HCT116 (cell line): ENCODE results near the gene CRX. TPM values are rescaled to one million over a fixed set of nuclear protein-coding genes. Genes with fewer than 3 reads are reported as not detected.

ENCODE experiments used
- ATAC-seq: fragments of 200-7000 bp; cut with Tn5 transposase; 2 replicates; pipeline ENCODE4 v1.9.1; 2020; ENCODE audit warnings: mild to moderate bottlenecking, moderate library complexity
- BruUV-seq: library from RNA; stranded (reverse); fragments of 400-500 nt; replicated peaks from 2 replicates; lab custom pipeline; 2021; lab: Mats Ljungman, UMichigan
- CTCF ChIA-PET: fragments of 300-600 bp; sonication (Branson Sonifier 250); formaldehyde crosslinking; loops from one replicate; lab custom pipeline; 2021; ENCODE audit warnings: antibody characterized with exemption; lab: Charles Lee
- POLR2A ChIA-PET: fragments of 300-600, 350-600 bp; sonication (Branson Sonifier 250); formaldehyde crosslinking; loops from one replicate; lab custom pipeline; 2021; ENCODE audit warnings: antibody characterized with exemption; lab: Charles Lee
- RAD21 ChIA-PET, 2 experiments: fragments of 300-600 bp; sonication (Branson Sonifier 250); formaldehyde crosslinking; loops; one replicate each; lab custom pipeline; 2023; ENCODE audit warnings: low total read pairs in 2 of 2; ENCODE audit not compliant: uncharacterized antibody in 2 of 2, unreplicated experiment in 2 of 2, low non-redundant PET in 1 of 2; lab: Charles Lee
- DNase-seq: peaks from one replicate; pipeline ENCODE4 v3.0.0-alpha.2; 2010; ENCODE audit warnings: low read depth, low spot score
- H2AFZ ChIP-seq: fragments of 200-600 bp; shearing (Covaris generic), sonication (generic); 2 replicates; pipeline ENCODE4 v1.6.1; 2017; ENCODE audit warnings: low read depth, mixed run types, mixed read lengths, antibody characterized with exemption, low read length; ENCODE audit not compliant: poor library complexity, severe bottlenecking
- H3K27ac ChIP-seq: 2 replicates; pipeline ENCODE4 v1.5.1; 2012; ENCODE audit warnings: low read depth, low read length
- H3K27me3 ChIP-seq: fragments of 200-600 bp; sonication (generic); 2 replicates; pipeline ENCODE4 v1.6.1; 2016; ENCODE audit warnings: mixed run types, low read length, mixed read lengths; ENCODE audit not compliant: insufficient read depth
- H3K36me3 ChIP-seq, 2 experiments: fragments of 200-500 bp in 1 of 2; fragments of 200-600 bp in 1 of 2; sonication (Bioruptor generic) in 1 of 2; sonication (generic) in 1 of 2; 2 replicates each; pipeline versions ENCODE4 v1.5.1 to v1.6.1; 2014 to 2016; ENCODE audit warnings: low read length in 2 of 2, inconsistent platforms in 1 of 2, mixed read lengths in 1 of 2, mixed run types in 1 of 2; ENCODE audit not compliant: insufficient read depth in 2 of 2, control insufficient read depth in 1 of 2
- H3K4me1 ChIP-seq, 2 experiments: fragments of 200-600 bp in 1 of 2; sonication (generic) in 1 of 2; 2 replicates each; pipeline versions ENCODE4 v1.5.1 to v1.6.1; 2012 to 2017; ENCODE audit warnings: low read length in 2 of 2, inconsistent platforms in 1 of 2, mild to moderate bottlenecking in 1 of 2, mixed read lengths in 1 of 2, mixed run types in 1 of 2, moderate library complexity in 1 of 2; ENCODE audit not compliant: insufficient read depth in 2 of 2, control insufficient read depth in 1 of 2
- H3K4me2 ChIP-seq: fragments of 200-600 bp; sonication (generic); 2 replicates; pipeline ENCODE4 v1.6.1; 2017; ENCODE audit warnings: mixed run types, low read length, mixed read lengths
- H3K4me3 ChIP-seq, 2 experiments: fragments of 200-600 bp in 1 of 2; sonication (generic) in 1 of 2; replicated peaks in 1 of 2; 2 replicates each; pipeline ENCODE4 v1.5.1; 2011 to 2016; ENCODE audit warnings: low read length in 2 of 2, control low read depth in 1 of 2, low read depth in 1 of 2, mild to moderate bottlenecking in 1 of 2, mixed read lengths in 1 of 2, mixed run types in 1 of 2
- H3K79me2 ChIP-seq: fragments of 200-600 bp; sonication (generic); 2 replicates; pipeline ENCODE4 v1.6.1; 2017; ENCODE audit warnings: mild to moderate bottlenecking, mixed run types, low read length, moderate library complexity, mixed read lengths; ENCODE audit not compliant: insufficient read depth
- H3K9ac ChIP-seq: fragments of 200-600 bp; sonication (generic); 2 replicates; pipeline ENCODE4 v1.6.1; 2016; ENCODE audit warnings: low read length, mixed read lengths
- H3K9me2 ChIP-seq: fragments of 200-600 bp; sonication (generic), shearing (Covaris generic); 2 replicates; pipeline ENCODE4 v1.6.1; 2017; ENCODE audit warnings: mixed run types, mild to moderate bottlenecking, moderate library complexity; ENCODE audit not compliant: insufficient read depth
- H3K9me3 ChIP-seq, 2 experiments: fragments of 200-500 bp in 1 of 2; fragments of 200-600 bp in 1 of 2; sonication (Bioruptor generic) in 1 of 2; sonication (generic) in 1 of 2; 2 replicates each; pipeline ENCODE4 v1.6.1; 2014 to 2017; ENCODE audit warnings: low read length in 2 of 2, mixed read lengths in 2 of 2, inconsistent platforms in 1 of 2, low read depth in 1 of 2, mild to moderate bottlenecking in 1 of 2, mixed run types in 1 of 2, moderate library complexity in 1 of 2; ENCODE audit not compliant: control insufficient read depth in 1 of 2, insufficient read depth in 1 of 2
- H4K20me1 ChIP-seq: fragments of 200-600 bp; sonication (generic), shearing (Covaris generic); 2 replicates; pipeline ENCODE4 v1.6.1; 2017; ENCODE audit warnings: mixed run types, mild to moderate bottlenecking, moderate library complexity; ENCODE audit not compliant: insufficient read depth
- CBX3 ChIP-seq: IDR thresholded peaks from 2 replicates; pipeline ENCODE4 v1.6.1; 2012; ENCODE audit warnings: low read depth
- EGR1 ChIP-seq: IDR thresholded peaks from 2 replicates; pipeline ENCODE4 v1.6.1; 2012; ENCODE audit warnings: low read depth
- ELF1 ChIP-seq: IDR thresholded peaks from 2 replicates; pipeline ENCODE4 v1.6.1; 2012; ENCODE audit warnings: low read depth, borderline replicate concordance
- EZH2 ChIP-seq: fragments of 200-600 bp; sonication (generic); IDR thresholded peaks from 2 replicates; pipeline ENCODE4 v1.6.1; 2017; ENCODE audit warnings: antibody characterized with exemption, mixed run types
- EZH2phosphoT487 ChIP-seq: fragments of 200-600 bp; IDR thresholded peaks from 2 replicates; pipeline ENCODE4 v1.6.1; 2018; ENCODE audit warnings: antibody characterized with exemption, borderline replicate concordance
- FOSL1 ChIP-seq: IDR thresholded peaks from 2 replicates; pipeline ENCODE4 v1.6.1; 2012; ENCODE audit warnings: low read depth
- POLR2A ChIP-seq: IDR thresholded peaks from 2 replicates; pipeline ENCODE4 v1.7.0; 2011; ENCODE audit warnings: borderline replicate concordance; ENCODE audit not compliant: insufficient read depth, insufficient read length; ENCODE audit errors: extremely low read depth
- RAD21 ChIP-seq: IDR thresholded peaks from 2 replicates; pipeline ENCODE4 v1.6.1; 2012; ENCODE audit warnings: low read depth, mild to moderate bottlenecking
- SP1 ChIP-seq: IDR thresholded peaks from 2 replicates; pipeline ENCODE4 v1.6.1; 2012; ENCODE audit warnings: low read depth
- SRF ChIP-seq: IDR thresholded peaks from 2 replicates; pipeline ENCODE4 v1.6.1; 2012; ENCODE audit warnings: low read depth
- TCF7L2 ChIP-seq: IDR thresholded peaks from 2 replicates; pipeline ENCODE4 v1.7.0; 2011; ENCODE audit warnings: borderline replicate concordance, inconsistent platforms; ENCODE audit not compliant: insufficient read depth, insufficient read length; ENCODE audit errors: extremely low read depth
- YY1 ChIP-seq: IDR thresholded peaks from 2 replicates; pipeline ENCODE4 v1.6.1; 2011; ENCODE audit warnings: low read length, low read depth, moderate library complexity, mild to moderate bottlenecking; ENCODE audit not compliant: insufficient replicate concordance; ENCODE audit errors: extremely low read depth
- ZFX ChIP-seq: fragments of 450-650 bp; IDR thresholded peaks from 2 replicates; pipeline ENCODE4 v1.6.1; 2017
- ZNF274 ChIP-seq: fragments of 200-500 bp; sonication (Bioruptor generic); IDR thresholded peaks from 2 replicates; pipeline ENCODE4 v1.6.1; 2014; ENCODE audit warnings: mild to moderate bottlenecking, low read depth, low read length, inconsistent platforms
- intact Hi-C: fragments of 100-400 bp; cut with micrococcal nuclease; formaldehyde crosslinking; loops from 2 replicates; pipeline ENCODE4 v1.10.0; 2022
- total RNA-seq: library from RNA; stranded (reverse); gene quantifications from one replicate; pipeline ENCODE4 v1.2.1, GENCODE V29; 2021; ENCODE audit not compliant: unreplicated experiment
- TF ChIP-seq, protein P1 (sequence below), 3 experiments: fragments of 200-600 bp in 1 of 3; sonication (generic) in 1 of 3; IDR thresholded peaks in 2 of 3; conservative IDR thresholded peaks in 1 of 3; 2 replicates each; pipeline ENCODE4 v1.5.1; 2012 to 2017; ENCODE audit warnings: low read depth in 2 of 3, low read length in 2 of 3, antibody characterized with exemption in 1 of 3, borderline replicate concordance in 1 of 3, control low read depth in 1 of 3, mild to moderate bottlenecking in 1 of 3, mixed read lengths in 1 of 3, mixed run types in 1 of 3, moderate library complexity in 1 of 3; ENCODE audit not compliant: insufficient read depth in 1 of 3
- TF ChIP-seq, protein P2 (sequence below): IDR thresholded peaks from 2 replicates; pipeline ENCODE4 v1.6.1; 2012

CRX gene
- total RNA-seq, 1 experiment from 2014 or later = not detected

DNA sequence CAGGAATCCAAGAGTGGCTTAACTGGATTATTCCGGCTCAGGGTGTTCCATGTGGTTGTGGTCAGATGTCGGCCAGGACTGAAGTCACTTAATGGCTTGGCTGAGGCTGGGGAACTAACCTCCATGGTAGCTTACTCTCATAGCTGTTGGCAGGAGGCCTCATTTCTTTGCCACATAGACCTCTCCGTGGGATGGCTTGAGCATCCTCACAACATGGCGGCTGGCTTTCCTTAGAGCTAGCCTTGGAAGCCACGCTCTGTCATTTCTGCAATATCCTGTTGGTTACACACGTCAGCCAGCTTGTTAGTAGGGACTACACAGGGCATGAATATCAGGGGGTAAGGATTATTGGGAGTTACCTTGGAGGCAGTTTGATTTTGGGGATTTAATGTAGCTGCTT, 5.1 kb downstream of the CRX start:
- no peak for ATAC-seq
- ChIA-PET RAD21 (interaction anchor here in 1 of 2 experiments (0.6 kb wide), 1 partner anchor 1004 kb away, joined by 3 read pairs; no protein-coding TSS in a partner anchor), POLR2A (no interaction called here), CTCF (no interaction called here)
- Histone ChIP-seq H2AFZ (no peak overlapping the region), H3K36me3 (no peaks in the 10 kb centered on the region), H3K27ac (no peak overlapping the region), H3K4me3 (no peak overlapping the region), H4K20me1 (no peaks in the 10 kb centered on the region), H3K9me2 (no peaks in the 10 kb centered on the region), H3K79me2 (no peaks in the 10 kb centered on the region), H3K9me3 (peaks cover 0 to 8% of the 10 kb centered on the region in 2 experiments; a peak in 1 of 4 replicates), H3K27me3 (no peaks in the 10 kb centered on the region), H3K9ac (no peak overlapping the region), H3K4me2 (no peak overlapping the region), H3K4me1 (no peaks in the 10 kb centered on the region)
- no peak for DNase-seq
- intact Hi-C loops = no loop called here
- TF ChIP-seq ELF1 = no peak
- no peak for TF ChIP-seq YY1
- TF ChIP-seq SRF = no peak
- no peak for TF ChIP-seq ZNF274
- TF ChIP-seq, protein P1, sequence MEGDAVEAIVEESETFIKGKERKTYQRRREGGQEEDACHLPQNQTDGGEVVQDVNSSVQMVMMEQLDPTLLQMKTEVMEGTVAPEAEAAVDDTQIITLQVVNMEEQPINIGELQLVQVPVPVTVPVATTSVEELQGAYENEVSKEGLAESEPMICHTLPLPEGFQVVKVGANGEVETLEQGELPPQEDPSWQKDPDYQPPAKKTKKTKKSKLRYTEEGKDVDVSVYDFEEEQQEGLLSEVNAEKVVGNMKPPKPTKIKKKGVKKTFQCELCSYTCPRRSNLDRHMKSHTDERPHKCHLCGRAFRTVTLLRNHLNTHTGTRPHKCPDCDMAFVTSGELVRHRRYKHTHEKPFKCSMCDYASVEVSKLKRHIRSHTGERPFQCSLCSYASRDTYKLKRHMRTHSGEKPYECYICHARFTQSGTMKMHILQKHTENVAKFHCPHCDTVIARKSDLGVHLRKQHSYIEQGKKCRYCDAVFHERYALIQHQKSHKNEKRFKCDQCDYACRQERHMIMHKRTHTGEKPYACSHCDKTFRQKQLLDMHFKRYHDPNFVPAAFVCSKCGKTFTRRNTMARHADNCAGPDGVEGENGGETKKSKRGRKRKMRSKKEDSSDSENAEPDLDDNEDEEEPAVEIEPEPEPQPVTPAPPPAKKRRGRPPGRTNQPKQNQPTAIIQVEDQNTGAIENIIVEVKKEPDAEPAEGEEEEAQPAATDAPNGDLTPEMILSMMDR (IDR thresholded peaks at IDR 0.05 in 2 of 3, conservative IDR thresholded peaks at IDR 0.05 in 1 of 3; ENCODE audit: borderline replicate concordance in 1 of 3, insufficient read depth in 1 of 3, low read depth in 2 of 3, low read length in 2 of 3) = no peak
- TF ChIP-seq RAD21 = no peak
- no peak for TF ChIP-seq EZH2phosphoT487
- no peak for TF ChIP-seq POLR2A
- no peak for TF ChIP-seq CBX3
- TF ChIP-seq FOSL1 = no peak
- TF ChIP-seq SP1 = no peak
- TF ChIP-seq, protein P2, sequence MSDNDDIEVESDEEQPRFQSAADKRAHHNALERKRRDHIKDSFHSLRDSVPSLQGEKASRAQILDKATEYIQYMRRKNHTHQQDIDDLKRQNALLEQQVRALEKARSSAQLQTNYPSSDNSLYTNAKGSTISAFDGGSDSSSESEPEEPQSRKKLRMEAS = no peak
- TF ChIP-seq EZH2 = no peak
- no peak for TF ChIP-seq EGR1
- no peak for TF ChIP-seq ZFX
- TF ChIP-seq TCF7L2 = no peak
- BruUV-seq = no TSS peak
